ENCODE data around the gene IRF2BP2.

Gene IRF2BP2

DNA sequence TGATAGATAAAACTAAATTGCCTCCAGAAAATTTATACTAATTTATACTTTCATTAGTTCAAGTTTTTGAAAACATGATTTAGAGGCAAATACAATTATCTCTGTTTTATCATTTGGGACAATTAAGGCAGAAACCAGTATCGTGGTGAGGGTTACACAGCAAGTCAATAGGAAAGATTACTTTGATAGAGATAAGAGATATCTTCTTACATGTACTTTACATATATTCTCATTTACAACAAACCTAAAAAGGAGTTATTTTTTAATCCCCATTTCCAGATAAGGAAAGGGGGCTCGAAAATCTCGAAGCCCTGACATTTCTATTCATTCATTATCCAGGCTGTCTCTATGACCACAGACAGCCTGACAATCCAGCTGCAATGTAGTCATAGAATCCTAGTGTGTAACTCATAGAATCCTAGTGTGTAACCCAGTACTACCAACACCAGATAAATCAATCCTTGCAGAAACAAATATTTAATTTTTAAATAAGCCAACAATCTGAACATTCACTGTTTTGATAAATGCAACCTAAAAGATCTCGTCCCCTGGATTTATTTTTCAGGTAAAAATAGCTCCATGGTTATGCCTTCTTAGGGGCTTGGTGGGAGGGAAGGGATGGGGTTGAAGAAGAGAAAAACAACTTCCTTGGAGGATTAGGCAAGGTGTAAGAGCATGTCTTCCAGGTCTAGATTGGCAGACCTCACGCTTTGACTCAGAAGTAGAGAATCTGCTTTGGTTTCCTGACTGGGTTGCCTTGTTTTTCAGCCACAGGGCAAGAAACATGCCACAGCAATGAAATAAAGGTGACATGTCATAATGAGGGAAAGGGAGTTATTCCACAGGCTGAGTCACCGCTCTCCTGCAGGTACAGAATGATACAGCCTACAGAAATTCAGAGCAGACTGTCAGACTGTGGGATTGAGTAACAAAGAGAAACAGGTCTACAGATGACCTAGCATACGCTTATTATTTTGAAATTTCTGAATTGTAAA is 45.6 kb downstream of the IRF2BP2 start:
- Histone ChIP-seq H3K4me1 (no peaks in the 10 kb centered on the region), H3K27ac (no peak overlapping the region), H3K4me3 (ENCODE audit: low read depth, low read length) (no peak overlapping the region), H3K36me3 (ENCODE audit: control insufficient read depth, insufficient read depth, low read length) (no peaks in the 10 kb centered on the region), H2AFZ (no peak overlapping the region), H3K27me3 (ENCODE audit: control insufficient read depth, insufficient read depth, low read length) (no peaks in the 10 kb centered on the region), H3K9ac (no peak overlapping the region), H3K4me2 (ENCODE audit: low read length) (no peak overlapping the region), H3K9me3 (ENCODE audit: control insufficient read depth, low read length) (no peaks in the 10 kb centered on the region), H3K79me2 (no peaks in the 10 kb centered on the region)
- TF ChIP-seq, protein P1, sequence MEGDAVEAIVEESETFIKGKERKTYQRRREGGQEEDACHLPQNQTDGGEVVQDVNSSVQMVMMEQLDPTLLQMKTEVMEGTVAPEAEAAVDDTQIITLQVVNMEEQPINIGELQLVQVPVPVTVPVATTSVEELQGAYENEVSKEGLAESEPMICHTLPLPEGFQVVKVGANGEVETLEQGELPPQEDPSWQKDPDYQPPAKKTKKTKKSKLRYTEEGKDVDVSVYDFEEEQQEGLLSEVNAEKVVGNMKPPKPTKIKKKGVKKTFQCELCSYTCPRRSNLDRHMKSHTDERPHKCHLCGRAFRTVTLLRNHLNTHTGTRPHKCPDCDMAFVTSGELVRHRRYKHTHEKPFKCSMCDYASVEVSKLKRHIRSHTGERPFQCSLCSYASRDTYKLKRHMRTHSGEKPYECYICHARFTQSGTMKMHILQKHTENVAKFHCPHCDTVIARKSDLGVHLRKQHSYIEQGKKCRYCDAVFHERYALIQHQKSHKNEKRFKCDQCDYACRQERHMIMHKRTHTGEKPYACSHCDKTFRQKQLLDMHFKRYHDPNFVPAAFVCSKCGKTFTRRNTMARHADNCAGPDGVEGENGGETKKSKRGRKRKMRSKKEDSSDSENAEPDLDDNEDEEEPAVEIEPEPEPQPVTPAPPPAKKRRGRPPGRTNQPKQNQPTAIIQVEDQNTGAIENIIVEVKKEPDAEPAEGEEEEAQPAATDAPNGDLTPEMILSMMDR (IDR thresholded peaks at IDR 0.05), result no peak

DNA sequence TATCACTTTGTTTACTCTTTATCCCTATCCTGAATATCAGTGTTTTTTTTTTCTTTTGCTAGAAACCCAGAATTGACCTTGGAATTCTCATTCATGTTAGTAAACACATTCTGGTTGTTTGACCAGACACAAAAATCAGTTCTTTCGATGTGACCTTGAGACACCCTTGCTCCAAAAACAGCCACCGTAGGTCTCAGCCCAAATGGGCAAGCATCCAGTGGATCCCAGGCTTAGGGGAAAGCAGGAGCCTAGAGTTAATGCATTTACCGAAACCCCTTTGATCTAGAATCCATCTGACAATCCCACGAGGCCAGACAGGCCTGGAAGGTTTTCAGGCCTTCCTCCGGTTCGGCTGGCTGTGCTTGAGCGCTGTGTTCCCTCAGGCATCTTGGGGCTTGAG is 47.6 kb downstream of the IRF2BP2 start:
- Histone ChIP-seq H2AFZ (peak overlapping the region; percentile 25), H3K79me2 (no peaks in the 10 kb centered on the region), H3K4me2 (ENCODE audit: low read length) (no peak overlapping the region), H3K9me3 (ENCODE audit: control insufficient read depth, low read length) (no peaks in the 10 kb centered on the region), H3K4me1 (no peaks in the 10 kb centered on the region), H3K4me3 (ENCODE audit: low read depth, low read length) (no peak overlapping the region), H3K9ac (no peak overlapping the region), H3K27me3 (ENCODE audit: control insufficient read depth, insufficient read depth, low read length) (no peaks in the 10 kb centered on the region), H3K27ac (no peak overlapping the region), H3K36me3 (ENCODE audit: control insufficient read depth, insufficient read depth, low read length) (no peaks in the 10 kb centered on the region)
- TF ChIP-seq, protein P1 (IDR thresholded peaks at IDR 0.05), result no peak

DNA sequence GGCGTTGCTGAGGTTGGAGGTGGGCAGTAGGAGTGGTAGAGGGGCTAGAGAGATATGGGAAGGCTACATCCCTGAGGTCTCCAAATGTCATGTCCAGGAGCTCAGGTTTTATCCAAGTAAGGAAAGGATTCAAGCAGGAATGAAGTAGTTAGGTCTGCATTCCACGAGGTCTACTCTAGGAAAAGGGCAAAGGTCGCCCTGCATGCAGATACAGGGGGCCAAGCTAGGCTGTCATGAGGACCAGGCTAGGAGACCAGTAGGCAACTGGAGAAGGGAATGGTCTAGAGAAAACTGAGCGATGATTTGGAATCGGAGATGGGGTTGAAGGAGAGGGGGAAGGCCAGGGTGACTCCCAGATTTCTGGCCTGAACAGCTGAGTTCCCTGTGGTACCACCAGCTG is 48.7 kb downstream of the IRF2BP2 start:
- H3K27ac ChIP-seq, result no peak overlapping the region
- H3K36me3 ChIP-seq (ENCODE audit: control insufficient read depth, insufficient read depth, low read length), result no peaks in the 10 kb centered on the region
- H3K79me2 ChIP-seq, result no peaks in the 10 kb centered on the region
- H3K9ac ChIP-seq, result no peak overlapping the region
- H2AFZ ChIP-seq, result no peak overlapping the region
- no peak overlapping the region for H3K4me2 ChIP-seq (ENCODE audit: low read length)
- no peaks in the 10 kb centered on the region for H3K27me3 ChIP-seq (ENCODE audit: control insufficient read depth, insufficient read depth, low read length)
- no peaks in the 10 kb centered on the region for H3K9me3 ChIP-seq (ENCODE audit: control insufficient read depth, low read length)
- H3K4me3 ChIP-seq (ENCODE audit: low read depth, low read length), result no peak overlapping the region
- no peaks in the 10 kb centered on the region for H3K4me1 ChIP-seq
- TF ChIP-seq, protein P1 (IDR thresholded peaks at IDR 0.05), result no peak

- Histone ChIP-seq H3K79me2 (no peaks in the 10 kb centered on the region), H3K36me3 (ENCODE audit: control insufficient read depth, insufficient read depth, low read length) (no peaks in the 10 kb centered on the region), H3K4me2 (ENCODE audit: low read length) (no peak overlapping the region), H3K27me3 (ENCODE audit: control insufficient read depth, insufficient read depth, low read length) (no peaks in the 10 kb centered on the region), H3K4me3 (ENCODE audit: low read depth, low read length) (no peak overlapping the region), H2AFZ (no peak overlapping the region), H3K9ac (no peak overlapping the region), H3K27ac (no peak overlapping the region), H3K4me1 (no peaks in the 10 kb centered on the region), H3K9me3 (ENCODE audit: control insufficient read depth, low read length) (no peaks in the 10 kb centered on the region)
- TF ChIP-seq, protein P1 (IDR thresholded peaks at IDR 0.05), result no peak
Measured at GRCh38 chr1:234559902-234560676, 49.9 kb downstream of the IRF2BP2 start.
